Panc1 (cell line): ENCODE data around the gene COPZ1.

Experiments used
- POLR2AphosphoS5 ChIP-seq: IDR thresholded peaks from 2 replicates; pipeline ENCODE4 v1.6.1; 2012; ENCODE audit warnings: mild to moderate bottlenecking, low read depth, low read length, moderate library complexity
- TF ChIP-seq, protein P1 (sequence below): fragments of 450-650 bp; IDR thresholded peaks from 2 replicates; pipeline ENCODE4 v1.5.1; 2017; ENCODE audit warnings: mild to moderate bottlenecking
- TF ChIP-seq, protein P2 (sequence below), 2 experiments: IDR thresholded peaks; 2 replicates each; pipeline ENCODE4 v1.6.1; 2011 to 2012; ENCODE audit warnings: low read depth in 2 of 2, control low read depth in 1 of 2, low read length in 1 of 2, mild to moderate bottlenecking in 1 of 2, moderate library complexity in 1 of 2; ENCODE audit not compliant: insufficient read depth in 1 of 2

DNA sequence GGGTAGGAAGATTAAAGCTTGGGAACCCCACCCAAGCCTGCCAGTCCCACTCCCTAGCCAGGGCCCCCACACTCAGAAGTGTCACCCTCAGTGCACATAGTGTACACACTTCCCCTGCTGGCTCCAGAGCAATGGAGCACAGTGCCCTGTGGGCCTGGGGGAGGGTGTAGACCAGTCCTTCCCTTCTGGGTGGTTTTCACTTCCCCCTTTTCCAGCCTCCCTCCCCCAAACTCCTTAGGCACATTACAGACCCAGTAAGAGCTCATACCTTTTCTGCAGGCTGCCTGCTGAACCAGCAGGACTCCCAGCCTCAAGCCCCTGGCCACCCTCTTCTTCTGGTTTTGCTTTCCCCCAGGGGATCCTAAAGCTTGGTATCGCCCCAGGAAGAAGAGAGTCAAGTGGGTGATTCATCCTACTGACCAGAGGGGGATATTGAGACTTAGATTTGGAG lies 59.7 kb downstream of the COPZ1 start, which contains the start of gene ZNF385A:
- TF ChIP-seq, protein P1, sequence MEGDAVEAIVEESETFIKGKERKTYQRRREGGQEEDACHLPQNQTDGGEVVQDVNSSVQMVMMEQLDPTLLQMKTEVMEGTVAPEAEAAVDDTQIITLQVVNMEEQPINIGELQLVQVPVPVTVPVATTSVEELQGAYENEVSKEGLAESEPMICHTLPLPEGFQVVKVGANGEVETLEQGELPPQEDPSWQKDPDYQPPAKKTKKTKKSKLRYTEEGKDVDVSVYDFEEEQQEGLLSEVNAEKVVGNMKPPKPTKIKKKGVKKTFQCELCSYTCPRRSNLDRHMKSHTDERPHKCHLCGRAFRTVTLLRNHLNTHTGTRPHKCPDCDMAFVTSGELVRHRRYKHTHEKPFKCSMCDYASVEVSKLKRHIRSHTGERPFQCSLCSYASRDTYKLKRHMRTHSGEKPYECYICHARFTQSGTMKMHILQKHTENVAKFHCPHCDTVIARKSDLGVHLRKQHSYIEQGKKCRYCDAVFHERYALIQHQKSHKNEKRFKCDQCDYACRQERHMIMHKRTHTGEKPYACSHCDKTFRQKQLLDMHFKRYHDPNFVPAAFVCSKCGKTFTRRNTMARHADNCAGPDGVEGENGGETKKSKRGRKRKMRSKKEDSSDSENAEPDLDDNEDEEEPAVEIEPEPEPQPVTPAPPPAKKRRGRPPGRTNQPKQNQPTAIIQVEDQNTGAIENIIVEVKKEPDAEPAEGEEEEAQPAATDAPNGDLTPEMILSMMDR = no peak
- no peak for TF ChIP-seq POLR2AphosphoS5
- TF ChIP-seq, protein P2, sequence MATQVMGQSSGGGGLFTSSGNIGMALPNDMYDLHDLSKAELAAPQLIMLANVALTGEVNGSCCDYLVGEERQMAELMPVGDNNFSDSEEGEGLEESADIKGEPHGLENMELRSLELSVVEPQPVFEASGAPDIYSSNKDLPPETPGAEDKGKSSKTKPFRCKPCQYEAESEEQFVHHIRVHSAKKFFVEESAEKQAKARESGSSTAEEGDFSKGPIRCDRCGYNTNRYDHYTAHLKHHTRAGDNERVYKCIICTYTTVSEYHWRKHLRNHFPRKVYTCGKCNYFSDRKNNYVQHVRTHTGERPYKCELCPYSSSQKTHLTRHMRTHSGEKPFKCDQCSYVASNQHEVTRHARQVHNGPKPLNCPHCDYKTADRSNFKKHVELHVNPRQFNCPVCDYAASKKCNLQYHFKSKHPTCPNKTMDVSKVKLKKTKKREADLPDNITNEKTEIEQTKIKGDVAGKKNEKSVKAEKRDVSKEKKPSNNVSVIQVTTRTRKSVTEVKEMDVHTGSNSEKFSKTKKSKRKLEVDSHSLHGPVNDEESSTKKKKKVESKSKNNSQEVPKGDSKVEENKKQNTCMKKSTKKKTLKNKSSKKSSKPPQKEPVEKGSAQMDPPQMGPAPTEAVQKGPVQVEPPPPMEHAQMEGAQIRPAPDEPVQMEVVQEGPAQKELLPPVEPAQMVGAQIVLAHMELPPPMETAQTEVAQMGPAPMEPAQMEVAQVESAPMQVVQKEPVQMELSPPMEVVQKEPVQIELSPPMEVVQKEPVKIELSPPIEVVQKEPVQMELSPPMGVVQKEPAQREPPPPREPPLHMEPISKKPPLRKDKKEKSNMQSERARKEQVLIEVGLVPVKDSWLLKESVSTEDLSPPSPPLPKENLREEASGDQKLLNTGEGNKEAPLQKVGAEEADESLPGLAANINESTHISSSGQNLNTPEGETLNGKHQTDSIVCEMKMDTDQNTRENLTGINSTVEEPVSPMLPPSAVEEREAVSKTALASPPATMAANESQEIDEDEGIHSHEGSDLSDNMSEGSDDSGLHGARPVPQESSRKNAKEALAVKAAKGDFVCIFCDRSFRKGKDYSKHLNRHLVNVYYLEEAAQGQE (IDR thresholded peaks at IDR 0.05; ENCODE audit: insufficient read depth in 1 of 2, low read depth in 2 of 2, low read length in 1 of 2) = no peak
